UCSD-AML1 (cell line): Measurements from ENCODE around the gene FLRT1.

ENCODE experiments used
- DNase-seq: peaks from one replicate; lab custom pipeline; 2025; ENCODE audit not compliant: unreplicated experiment; lab: John Stamatoyannopoulos, UW

Gene FLRT1

DNA sequence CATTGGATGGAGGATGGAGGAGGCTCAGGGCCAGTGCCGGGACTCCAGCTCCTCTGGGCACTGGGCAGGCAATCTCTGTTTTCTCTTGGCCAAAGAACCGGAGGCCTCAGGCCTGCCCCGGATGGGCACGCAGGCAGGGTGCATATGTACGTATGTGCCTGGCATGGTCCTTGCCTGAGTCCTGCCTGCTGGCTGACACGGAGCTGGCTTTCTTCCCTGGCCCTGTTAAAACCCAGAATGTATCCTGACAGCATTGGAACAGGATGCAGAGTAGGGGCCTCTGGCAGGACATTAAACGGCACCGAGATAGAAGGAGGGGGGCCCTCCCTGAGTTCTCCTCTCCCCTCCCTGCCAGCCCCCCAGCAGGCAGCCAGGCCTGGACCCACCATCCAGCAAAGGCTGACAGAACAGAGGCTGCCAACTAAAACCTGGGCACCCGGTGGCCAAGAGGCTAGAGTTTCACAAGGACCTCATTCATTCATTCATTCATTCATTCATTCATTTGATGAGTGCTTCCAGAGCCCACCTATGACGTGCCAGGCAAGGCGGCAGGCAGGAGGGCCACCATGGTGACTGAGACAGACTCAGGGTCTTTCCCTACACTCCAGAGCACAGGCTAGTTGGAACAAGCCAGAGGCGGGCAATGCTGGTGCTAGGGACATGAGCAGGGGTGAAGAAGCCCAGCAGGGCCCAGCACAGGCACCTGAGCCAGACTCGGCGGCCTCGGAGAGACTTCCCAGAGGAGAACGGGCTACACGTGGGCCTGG lies 28.8 kb downstream of the FLRT1 start:
- DNase-seq, result no peak

GRCh38 chr11:64065141-64065465 lies 29.4 kb downstream of the FLRT1 start:
- DNase-seq, result no peak

- DNase-seq, result no peak
These were observed 30.0 kb downstream of the FLRT1 start for GRCh38 chr11:64065712-64066111.

- no peak for DNase-seq
These were observed 31.7 kb downstream of the FLRT1 start for GRCh38 chr11:64067230-64067993.

DNA sequence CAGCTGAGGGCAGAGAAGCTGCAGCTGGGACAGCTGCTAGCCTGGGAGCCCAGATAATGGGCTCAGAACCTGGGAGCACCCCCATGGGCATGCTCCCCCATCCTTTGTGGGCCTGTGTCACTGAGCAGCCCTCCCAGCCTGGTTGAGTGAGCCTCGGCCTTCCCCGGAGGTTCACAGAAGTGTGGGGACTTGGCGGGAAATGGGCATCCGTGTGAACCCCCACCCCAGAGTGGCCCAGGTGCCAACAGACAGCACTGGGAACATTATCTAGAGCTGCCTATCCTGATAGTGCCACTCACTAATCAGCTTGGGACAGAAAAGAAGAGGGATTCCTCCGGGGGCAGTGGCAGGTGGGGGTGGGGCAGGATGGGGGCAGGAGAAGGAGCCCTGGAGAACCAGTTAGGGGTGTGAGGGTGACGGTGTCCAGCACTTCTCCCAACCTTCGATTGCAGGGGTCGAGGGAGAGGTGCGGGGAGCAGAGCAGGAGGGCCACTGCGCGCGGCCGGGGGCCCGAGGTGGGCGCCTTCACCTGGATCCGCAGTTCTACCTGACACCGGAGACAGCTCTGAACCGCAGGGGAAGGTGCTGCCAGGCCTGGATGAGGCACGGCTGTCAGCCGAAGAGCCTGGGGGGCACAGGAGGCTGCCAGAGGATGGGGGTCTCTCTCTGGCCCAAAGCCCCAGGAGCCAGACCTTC lies 33.1 kb downstream of the FLRT1 start:
- no peak for DNase-seq

DNA sequence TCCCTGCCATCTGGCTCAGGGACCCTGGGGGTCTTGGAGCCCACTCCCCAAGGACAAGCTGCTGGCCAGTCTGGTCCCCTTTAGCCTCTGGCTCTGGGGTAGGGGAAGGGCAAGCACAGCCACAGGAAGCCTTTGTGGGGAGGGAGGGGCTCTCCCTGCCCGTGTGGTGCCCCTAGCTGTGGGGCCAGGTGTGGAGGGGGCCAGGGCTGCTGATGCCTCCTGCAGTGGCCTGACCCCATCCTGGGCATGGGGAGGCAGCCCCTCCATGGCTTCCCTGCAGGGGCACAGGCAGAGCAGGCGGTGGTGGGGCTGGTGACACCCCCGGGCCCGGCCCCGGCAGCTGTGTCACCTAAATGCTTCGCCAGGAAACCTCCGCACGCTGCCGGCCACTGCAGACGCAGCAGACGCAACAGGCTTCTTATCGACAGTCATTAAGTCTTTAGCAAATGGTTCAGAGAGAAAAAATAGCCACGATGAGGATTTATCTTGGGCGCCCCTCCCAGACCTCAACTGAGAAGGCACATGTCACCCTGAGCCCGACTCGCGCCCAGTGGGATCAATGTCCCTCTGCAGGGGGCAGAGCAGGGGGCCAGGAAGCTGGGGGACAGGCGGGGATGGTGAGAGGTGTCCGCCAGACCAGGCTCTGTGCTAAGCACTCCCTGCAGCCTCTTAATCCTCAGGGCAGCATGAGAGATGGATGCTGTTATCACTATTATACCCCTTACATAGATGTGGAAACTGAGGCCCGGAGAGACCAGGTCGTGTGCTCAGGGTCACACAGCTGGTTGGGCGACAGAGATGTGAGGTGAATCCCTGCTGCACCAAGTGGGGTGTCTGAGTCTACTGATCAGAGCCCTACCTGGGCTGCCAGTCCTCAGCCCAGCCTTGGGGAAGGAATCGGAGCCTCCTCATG lies 33.9 kb downstream of the FLRT1 start:
- no peak for DNase-seq

DNA sequence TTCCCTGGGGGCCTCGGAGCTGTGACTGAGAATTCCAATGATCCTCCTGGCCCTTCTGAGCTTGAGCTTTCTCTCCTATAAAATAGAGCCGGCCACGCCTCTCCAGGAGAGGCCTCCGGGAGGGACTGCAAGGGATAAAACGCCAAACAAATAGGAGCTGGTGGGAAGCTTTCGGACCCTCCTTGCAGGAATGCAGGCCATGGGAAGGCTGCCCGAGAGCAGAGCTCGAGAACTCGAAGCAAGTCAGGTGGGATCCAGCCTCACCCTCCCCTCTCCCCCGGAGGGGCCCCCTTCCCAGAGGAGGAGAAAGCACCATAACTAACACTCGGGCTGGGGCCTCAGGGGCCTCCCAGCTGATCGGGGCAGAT lies 34.6 kb downstream of the FLRT1 start:
- no peak for DNase-seq

DNA sequence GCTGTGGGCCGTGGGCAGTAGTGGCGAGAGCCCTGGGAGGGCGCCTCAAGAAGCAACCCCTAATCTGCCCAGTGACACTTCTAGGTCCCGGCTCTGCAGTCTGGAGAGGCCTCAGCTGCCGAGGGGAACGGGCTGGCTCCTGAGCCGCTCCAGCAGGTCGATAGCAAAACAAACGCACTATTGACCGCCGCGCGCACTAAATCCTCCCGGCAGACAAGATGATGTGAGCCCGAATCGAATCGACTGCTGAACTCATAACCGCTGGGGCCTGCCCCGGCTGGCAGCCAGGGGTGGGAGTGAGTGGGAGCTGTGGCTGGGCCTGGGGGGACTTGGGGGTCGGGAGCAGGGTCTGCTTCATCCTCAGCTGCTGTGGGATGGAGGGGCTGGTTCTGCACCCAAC lies 36.1 kb downstream of the FLRT1 start:
- DNase-seq, result no peak

- DNase-seq, result no peak
These were observed 36.7 kb downstream of the FLRT1 start for GRCh38 chr11:64072403-64072802.

- no peak for DNase-seq
These were observed 37.1 kb downstream of the FLRT1 start for GRCh38 chr11:64072871-64073270.

- no peak for DNase-seq
These were observed 37.8 kb downstream of the FLRT1 start for GRCh38 chr11:64073542-64073941.

GRCh38 chr11:64074239-64074638 lies 38.5 kb downstream of the FLRT1 start:
- DNase-seq, result peak; percentile 16

DNA sequence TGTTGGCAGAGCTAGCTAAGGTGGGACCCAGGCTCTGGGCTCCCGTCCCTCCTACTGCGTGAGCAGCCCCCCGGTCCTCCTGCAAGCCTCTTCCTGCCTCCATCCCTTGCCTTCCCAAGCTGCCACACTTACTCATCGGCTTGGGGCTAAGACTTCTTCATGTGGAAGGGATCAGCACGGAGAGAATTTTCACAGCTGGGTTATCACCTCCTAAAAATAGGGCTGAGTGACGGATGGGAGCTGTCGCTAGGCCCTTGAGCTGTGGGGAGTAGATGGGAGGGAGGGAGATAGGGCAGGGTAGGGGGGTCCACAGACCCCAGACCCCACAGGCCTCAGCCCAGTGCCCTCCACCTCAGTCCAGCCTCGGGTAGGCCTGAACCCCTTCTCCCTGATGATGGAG lies 41.0 kb downstream of the FLRT1 start:
- no peak for DNase-seq

DNA sequence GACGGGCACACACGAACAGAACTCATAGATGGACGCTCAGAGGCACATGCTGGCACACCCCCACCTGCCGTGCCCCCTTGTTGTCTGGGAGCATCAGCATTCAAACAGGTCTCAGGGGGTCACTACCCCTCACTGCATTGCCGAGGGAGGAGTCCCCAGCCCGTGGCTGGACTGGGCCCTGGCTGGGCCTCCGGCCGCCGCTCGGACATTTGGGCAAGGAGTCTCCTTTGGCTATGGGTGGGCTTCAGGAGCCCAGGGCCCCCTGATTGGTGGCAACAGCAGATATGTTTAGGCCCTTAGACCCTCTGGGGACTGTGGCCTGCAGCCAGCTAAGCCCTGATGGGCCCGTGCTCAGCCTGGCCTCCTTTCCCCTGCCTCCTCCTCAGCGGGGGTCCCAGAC lies 41.9 kb downstream of the FLRT1 start:
- DNase-seq, result no peak

- DNase-seq, result no peak
These were observed 42.6 kb downstream of the FLRT1 start for GRCh38 chr11:64078284-64078683.

DNA sequence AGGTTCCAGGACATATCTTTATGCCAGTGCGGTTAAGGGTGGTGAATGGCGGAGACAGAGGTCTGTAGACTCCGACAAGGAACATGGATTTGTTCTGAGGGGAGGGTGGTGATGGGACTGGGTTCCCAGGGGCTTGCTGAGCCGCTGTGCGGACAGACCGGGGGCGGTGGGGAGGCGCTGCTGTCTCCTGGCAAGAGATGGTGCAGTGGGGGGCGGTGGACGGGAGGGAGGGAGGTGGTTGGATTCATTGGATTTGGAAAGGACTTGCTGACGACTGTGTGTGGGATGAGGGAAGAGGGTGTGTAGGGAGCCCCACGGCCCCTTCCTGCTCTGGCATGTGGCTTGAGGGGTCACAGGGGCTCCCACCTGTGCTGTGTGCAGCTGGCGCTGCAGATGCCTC lies 43.2 kb downstream of the FLRT1 start:
- DNase-seq, result no peak

DNA sequence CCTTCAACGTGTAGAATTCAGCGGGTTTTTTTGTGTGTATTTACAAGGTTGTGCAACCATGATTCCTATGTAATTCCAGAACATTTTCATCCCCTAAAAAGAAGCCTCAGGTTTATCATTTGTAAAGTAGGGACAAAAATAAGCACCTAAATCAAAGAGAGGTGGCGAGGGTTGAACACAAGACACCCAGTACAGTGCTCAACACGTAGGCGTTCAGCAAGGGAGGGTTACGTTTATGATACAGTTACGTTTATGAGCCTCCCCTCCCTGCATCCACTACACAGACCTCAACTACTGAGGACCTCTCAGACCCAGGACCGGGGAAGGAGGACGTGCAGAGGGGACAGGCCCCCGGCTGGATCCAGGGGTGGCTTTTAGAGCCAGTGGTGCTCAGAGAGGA lies 44.7 kb downstream of the FLRT1 start:
- DNase-seq, result no peak

- no peak for DNase-seq
These were observed 46.2 kb downstream of the FLRT1 start for GRCh38 chr11:64081745-64082442.

- DNase-seq, result no peak
These were observed 47.8 kb downstream of the FLRT1 start for GRCh38 chr11:64083398-64084080.
